ENCODE results near the gene PIK3R1.

The PIK3R1 gene

GRCh38 chr5:68331192-68332079 lies 115.9 kb downstream of the PIK3R1 start:
- peak; percentile 26 for DNase-seq (ENCODE audit: low spot score)

DNA sequence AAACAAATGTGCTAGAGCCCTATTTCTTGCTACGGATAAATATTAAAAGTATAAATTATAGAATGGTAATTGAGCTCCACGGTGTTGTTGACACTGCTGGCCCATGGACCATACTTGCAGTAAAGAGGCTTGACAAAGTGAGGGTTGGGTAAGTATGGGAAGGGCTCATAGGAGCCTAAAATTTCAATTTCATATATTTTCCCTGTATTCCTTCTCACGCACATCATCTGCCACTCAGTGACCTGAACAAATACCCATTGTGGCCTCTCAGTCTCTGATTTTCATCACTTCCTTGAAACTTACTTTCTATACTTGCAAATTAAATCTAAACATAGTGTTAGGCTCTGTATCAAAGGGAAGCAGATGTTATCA lies 116.5 kb downstream of the PIK3R1 start:
- DNase-seq (ENCODE audit: low spot score), result peak; percentile 12

- no peak for DNase-seq (ENCODE audit: low spot score)
Observed at GRCh38 chr5:68332556-68332955, 117.0 kb downstream of the PIK3R1 start.

GRCh38 chr5:68333649-68334552 lies 118.3 kb downstream of the PIK3R1 start:
- no peak for DNase-seq (ENCODE audit: low spot score)

DNA sequence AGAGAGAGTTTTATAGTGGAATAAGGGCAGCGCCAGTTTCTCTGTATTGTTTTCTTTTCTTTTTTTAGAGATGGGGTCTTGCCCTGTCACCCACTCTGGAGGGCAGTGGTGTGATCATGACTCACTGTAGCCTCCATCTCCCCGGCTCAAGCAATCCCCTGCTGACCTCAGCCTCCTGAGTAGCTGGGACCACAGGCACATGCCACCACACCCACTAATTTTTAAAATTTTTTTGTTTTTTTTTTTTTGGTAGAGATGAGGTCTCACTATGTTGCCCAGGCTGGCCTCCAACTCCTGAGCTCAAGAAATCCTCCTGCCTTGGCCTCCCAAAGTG lies 119.0 kb downstream of the PIK3R1 start:
- no peak for DNase-seq (ENCODE audit: low spot score)

- no peak for DNase-seq (ENCODE audit: low spot score)
Observed at GRCh38 chr5:68335075-68335474, 119.5 kb downstream of the PIK3R1 start.

- no peak for DNase-seq (ENCODE audit: low spot score)
Observed at GRCh38 chr5:68336200-68336599, 120.6 kb downstream of the PIK3R1 start.

- no peak for DNase-seq (ENCODE audit: low spot score)
Observed at GRCh38 chr5:68337235-68337634, 121.7 kb downstream of the PIK3R1 start.

DNA sequence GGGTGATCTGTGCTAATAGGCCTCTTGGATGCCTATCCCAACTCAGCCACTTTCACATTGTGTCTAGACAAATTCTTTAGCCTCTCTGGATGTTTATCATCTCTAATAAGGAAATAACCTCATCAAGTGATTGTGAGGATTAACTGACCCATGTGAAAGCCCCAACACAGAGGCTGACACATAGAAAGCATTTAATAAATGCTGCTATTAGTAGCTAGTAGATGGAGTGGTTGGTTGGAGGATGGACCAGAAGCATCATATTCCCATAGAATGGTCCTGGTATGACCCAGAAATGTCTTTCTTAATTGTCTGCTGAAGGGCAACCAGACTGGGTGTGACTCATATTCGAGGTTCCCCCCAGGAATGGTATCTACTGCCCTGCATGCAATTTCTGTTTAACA lies 124.4 kb downstream of the PIK3R1 start:
- DNase-seq (ENCODE audit: low spot score), result no peak

DNA sequence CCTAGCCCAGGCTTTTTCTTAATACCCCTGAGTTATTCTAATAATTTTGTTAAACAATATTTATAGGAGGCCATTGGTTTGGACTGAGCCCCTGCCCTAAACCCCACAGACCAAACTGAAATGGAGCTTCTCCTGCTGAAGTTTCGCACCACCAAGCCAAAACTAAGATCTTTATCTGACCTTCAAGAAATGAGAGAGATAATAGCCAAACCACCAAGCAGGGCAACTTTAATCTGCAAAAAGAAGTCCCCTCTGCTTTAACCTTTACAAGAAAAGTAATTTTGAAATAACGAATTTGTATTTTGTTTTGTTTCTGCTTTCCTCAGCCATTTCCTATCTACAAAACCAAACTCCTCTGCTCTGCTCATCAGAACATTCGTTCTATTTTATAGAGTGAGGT lies 125.5 kb downstream of the PIK3R1 start:
- DNase-seq (ENCODE audit: low spot score), result no peak

- DNase-seq (ENCODE audit: low spot score), result no peak
Observed at GRCh38 chr5:68342693-68343092, 127.1 kb downstream of the PIK3R1 start.

DNA sequence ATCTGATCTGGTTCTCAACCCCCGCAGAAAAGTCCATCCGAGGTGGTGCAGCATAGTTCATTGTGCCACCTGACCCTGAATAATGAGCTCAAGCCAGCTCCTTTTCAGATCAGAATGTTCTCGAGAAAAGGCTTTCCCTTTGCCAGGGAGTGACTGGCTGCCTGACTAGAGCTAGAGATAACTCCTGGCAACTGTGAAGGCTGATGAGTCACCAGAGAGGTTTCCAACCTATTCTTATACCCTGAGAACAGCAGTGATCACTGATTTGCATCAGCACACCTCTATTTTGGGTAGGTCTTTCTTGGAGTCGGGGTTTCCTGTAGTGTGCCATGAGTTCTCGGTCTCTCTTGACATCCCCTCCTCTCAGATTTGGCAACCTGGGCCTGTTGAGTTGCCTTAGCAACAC lies 127.9 kb downstream of the PIK3R1 start:
- no peak for DNase-seq (ENCODE audit: low spot score)

DNA sequence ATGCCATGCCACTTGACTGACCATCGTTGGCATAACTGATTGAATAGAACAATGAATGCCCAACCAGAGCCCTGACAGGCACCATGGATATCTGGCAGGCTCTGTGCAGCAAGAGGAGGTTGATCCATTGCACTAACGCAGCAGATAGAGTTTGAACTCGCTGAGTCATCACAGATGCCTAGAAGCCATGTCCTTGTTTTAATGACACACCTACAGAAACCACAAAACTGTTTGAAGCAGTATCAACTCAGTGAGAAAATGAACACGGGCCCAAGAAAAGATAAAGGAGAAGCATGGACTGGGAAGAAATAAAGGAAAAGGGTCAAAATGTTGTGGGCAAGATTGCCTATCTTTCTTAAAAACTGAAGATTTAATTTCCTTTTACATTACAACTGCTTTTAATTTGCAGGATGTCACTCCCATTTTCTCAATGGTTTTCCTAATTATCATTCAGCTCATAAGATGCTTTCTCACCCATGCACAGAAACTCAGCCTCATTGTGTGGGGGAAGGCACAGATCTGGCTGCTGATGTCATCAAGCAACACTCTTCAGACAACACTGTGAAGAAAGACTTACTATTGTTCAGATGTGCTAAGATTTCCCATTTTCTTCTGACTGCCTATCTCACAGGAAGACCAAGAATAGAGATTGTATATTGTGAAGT lies 129.0 kb downstream of the PIK3R1 start:
- DNase-seq (ENCODE audit: low spot score), result no peak

GRCh38 chr5:68345171-68345570 lies 129.6 kb downstream of the PIK3R1 start:
- no peak for DNase-seq (ENCODE audit: low spot score)

DNA sequence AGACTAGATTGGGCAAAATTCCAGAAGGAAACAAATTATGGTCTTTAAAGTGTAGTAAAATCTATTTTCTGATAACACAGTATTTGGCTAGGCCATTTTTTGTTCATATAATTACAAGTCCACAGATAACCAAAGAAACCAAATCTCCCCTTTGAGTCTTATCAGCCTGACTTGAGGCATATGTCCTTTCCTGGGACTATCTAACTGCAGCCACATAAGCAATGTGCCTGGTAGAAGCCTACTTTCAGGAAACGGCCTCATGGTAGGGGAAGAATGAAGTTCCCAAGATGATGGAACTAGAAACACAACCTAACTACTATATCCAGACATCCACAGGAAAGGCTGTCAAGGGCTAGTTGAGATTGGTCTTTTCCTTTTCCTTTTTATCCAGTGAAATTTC lies 130.0 kb downstream of the PIK3R1 start:
- DNase-seq (ENCODE audit: low spot score), result no peak

- DNase-seq (ENCODE audit: low spot score), result no peak
Observed at GRCh38 chr5:68347536-68347935, 132.0 kb downstream of the PIK3R1 start.

DNA sequence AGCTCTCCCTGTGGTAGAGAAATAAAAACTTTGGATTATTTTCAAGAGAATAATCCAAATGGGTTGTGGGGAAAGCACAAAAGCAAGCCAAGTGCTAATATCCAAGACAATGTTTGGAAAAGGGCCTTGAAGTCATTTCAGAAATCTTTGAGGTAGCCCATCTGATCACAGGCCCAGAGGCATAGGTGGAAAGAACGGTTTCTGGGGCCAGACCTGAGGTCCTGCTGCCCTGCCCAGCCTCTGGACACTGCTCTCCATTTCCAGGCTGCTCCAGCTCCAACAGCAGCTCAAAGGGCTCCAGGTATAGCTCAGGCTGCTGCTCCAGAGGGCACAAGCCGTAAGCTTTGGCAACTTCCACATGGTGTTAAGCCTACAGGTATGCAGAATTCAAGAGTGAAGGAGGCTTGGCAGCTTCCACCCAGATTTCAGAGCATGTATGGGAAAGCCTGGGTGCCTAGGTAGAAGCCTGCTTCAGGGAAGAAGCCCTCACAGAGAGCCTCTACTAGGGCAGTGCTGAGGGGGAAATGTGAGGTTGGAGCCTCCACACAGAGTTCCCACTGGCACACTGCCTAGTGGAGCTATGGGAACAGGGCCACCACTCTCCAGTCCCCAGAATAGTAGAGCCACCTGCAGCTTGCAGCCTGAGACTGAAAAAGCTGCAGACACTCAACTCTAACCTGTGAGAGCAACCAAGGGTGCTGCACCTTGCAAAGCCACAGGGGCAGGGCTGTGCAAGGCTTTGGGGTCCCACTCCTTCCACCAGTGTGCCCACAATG lies 133.1 kb downstream of the PIK3R1 start:
- no peak for DNase-seq (ENCODE audit: low spot score)

DNA sequence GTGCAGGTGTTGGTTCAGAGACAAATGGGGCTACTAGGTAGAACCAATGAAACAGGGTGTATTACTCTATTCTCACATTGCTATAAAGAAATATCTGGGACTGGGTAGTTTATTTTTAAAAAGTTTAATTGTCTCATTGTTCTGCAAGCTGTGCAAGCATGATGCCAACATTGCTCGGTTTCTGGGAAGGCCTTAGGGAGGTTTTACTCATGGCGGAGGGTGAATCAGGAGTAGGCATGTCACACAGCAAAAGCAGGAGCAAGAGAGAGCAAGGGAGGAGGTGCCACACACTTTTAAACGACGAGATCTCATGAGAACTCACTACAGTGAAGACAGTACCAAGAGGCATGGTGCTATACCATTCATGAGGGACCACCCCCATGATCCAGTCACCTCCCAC lies 134.6 kb downstream of the PIK3R1 start:
- DNase-seq (ENCODE audit: low spot score), result no peak

Measured in germinal center (tissue), 1 donor.